HFFc6 (cell line): ENCODE results near the gene CHD9NB. TPM values are rescaled to one million over a fixed set of nuclear protein-coding genes. Genes with fewer than 3 reads are reported as not detected.
"Not testable (repeated sequence)": the region's sequence is repeated elsewhere in the genome, so short reads cannot be mapped to it uniquely, and the experiment has no call there.

ENCODE experiments used
- DNase-seq: peaks from one replicate; pipeline ENCODE4 v3.0.0-alpha.2; 2018
- H3K27ac Mint-ChIP-seq: 2 replicates; pipeline ENCODE4 v1.8.0; 2020; ENCODE audit warnings: mild to moderate bottlenecking, mixed read lengths
- H3K27me3 Mint-ChIP-seq: 2 replicates; pipeline ENCODE4 v1.8.0; 2021; ENCODE audit warnings: mild to moderate bottlenecking, moderate library complexity, mixed read lengths; ENCODE audit not compliant: insufficient read depth
- H3K36me3 Mint-ChIP-seq: 2 replicates; pipeline ENCODE4 v1.8.0; 2021; ENCODE audit warnings: low read depth, mixed read lengths
- H3K4me1 Mint-ChIP-seq: 2 replicates; pipeline ENCODE4 v1.8.0; 2020; ENCODE audit warnings: low read depth, mixed read lengths
- H3K4me3 Mint-ChIP-seq: 2 replicates; pipeline ENCODE4 v1.8.0; 2020; ENCODE audit warnings: mild to moderate bottlenecking, moderate library complexity, mixed read lengths
- H3K9me3 Mint-ChIP-seq: 2 replicates; pipeline ENCODE4 v1.8.0; 2020; ENCODE audit warnings: mild to moderate bottlenecking, mixed read lengths
- total RNA-seq, 6 experiments: library from RNA; stranded (reverse); fragmentation: NEBNext Ultra II Directional; extraction: Animal tissue kit (Norgen Biotek cat#: 25700); gene quantifications; 2 replicates in 1 of 6; 3 replicates in 5 of 6; pipeline ENCODE4 v1.2.3, GENCODE V29; 2021
- TF ChIP-seq, protein P1 (sequence below): fragments of 200-600 bp; sonication (generic); IDR thresholded peaks from 2 replicates; pipeline ENCODE4 v1.5.0; 2021; ENCODE audit warnings: antibody characterized with exemption, mild to moderate bottlenecking

CHD9NB gene
- total RNA-seq, 6 experiments from 2014 or later, result 2.1 to 4.0 (median 3.1) TPM

DNA sequence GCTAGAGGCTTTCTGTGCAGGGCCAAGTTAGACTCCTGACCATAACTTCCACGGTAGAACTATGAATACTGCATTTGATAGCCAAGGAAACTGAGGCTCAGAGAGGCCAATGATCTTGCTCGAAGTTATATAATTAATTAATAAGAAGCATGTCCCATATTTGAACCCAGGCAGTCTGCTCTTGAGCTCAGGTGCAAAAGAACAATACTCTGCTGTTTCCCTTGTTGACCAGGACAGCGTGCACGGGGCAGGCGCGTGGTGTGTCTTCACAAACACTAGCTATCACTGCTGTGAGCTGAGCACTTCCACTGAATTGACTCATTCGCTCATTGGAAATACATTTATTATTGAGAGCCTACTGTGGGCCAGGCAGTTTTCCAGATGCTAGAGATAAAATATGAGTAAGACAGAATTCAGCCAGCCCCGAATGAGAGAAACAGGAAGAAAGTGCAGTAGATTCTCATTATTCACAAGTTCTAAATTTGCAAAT lies 3.7 kb upstream of the CHD9NB start:
- Mint-ChIP-seq H3K36me3 (peaks cover 6% of the 10 kb centered on the region), H3K4me3 (peak overlapping the region; percentile 92)
- DNase-seq, result peak; percentile 59

DNA sequence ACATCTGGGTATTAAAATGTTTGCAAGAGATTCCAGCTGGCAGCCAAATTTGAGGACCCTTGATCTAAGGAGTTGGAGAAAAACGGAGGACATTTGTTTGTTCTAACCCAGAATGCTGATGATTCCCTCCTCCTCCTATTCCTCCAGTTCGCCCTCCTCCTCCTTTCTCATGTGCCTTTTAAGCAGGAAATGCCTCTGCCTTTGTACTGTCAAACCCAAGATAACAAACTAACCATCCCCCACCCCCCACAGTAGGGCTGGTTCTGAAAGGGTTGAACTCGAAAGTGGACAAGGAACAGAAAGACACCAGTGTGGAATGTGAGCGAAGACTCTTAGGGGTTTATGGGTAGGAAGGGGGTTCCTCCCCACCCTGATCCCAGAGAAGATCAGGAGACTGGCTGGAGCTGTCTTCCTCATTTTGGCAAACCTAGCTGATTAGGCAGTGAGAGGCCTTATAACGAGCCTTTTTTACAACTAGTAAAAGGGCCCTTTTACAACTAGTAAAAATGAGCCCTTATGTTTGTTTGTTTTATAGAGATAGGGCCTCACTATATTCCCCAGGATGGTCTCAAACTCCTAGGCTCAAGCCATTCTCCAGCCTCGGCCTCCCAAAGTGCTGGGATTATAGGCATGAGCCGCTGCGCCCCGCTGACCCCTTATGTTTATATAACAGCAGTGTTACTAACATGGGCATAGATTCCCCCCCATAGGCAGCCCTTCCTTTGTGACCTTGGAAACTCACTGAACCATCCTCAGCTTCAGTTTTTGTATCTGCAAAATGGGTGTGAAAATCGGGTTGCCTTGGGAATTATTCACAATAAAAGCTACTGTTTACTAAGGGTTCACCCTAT lies 3.1 kb upstream of the CHD9NB start:
- Mint-ChIP-seq H3K27me3 (no peaks in the 10 kb centered on the region; the same call in 1 of the 2 replicates), H3K36me3 (peaks cover 6% of the 10 kb centered on the region), H3K27ac (peak overlapping the region; percentile 93), H3K4me3 (peak overlapping the region; percentile 92), H3K4me1 (peaks cover 57% of the 10 kb centered on the region), H3K9me3 (no peaks in the 10 kb centered on the region)
- TF ChIP-seq, protein P1, sequence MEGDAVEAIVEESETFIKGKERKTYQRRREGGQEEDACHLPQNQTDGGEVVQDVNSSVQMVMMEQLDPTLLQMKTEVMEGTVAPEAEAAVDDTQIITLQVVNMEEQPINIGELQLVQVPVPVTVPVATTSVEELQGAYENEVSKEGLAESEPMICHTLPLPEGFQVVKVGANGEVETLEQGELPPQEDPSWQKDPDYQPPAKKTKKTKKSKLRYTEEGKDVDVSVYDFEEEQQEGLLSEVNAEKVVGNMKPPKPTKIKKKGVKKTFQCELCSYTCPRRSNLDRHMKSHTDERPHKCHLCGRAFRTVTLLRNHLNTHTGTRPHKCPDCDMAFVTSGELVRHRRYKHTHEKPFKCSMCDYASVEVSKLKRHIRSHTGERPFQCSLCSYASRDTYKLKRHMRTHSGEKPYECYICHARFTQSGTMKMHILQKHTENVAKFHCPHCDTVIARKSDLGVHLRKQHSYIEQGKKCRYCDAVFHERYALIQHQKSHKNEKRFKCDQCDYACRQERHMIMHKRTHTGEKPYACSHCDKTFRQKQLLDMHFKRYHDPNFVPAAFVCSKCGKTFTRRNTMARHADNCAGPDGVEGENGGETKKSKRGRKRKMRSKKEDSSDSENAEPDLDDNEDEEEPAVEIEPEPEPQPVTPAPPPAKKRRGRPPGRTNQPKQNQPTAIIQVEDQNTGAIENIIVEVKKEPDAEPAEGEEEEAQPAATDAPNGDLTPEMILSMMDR, result no peak
- DNase-seq, result peak; percentile 69

More for the DNA sequence above, 3.7 kb upstream of the CHD9NB start:
- no peaks in the 10 kb centered on the region; the same call in 1 of the 2 replicates for H3K27me3 Mint-ChIP-seq
- TF ChIP-seq, protein P1, result no peak
- peaks cover 57% of the 10 kb centered on the region for H3K4me1 Mint-ChIP-seq
- H3K27ac Mint-ChIP-seq, result peak overlapping the region; percentile 93
- H3K9me3 Mint-ChIP-seq, result no peaks in the 10 kb centered on the region

DNA sequence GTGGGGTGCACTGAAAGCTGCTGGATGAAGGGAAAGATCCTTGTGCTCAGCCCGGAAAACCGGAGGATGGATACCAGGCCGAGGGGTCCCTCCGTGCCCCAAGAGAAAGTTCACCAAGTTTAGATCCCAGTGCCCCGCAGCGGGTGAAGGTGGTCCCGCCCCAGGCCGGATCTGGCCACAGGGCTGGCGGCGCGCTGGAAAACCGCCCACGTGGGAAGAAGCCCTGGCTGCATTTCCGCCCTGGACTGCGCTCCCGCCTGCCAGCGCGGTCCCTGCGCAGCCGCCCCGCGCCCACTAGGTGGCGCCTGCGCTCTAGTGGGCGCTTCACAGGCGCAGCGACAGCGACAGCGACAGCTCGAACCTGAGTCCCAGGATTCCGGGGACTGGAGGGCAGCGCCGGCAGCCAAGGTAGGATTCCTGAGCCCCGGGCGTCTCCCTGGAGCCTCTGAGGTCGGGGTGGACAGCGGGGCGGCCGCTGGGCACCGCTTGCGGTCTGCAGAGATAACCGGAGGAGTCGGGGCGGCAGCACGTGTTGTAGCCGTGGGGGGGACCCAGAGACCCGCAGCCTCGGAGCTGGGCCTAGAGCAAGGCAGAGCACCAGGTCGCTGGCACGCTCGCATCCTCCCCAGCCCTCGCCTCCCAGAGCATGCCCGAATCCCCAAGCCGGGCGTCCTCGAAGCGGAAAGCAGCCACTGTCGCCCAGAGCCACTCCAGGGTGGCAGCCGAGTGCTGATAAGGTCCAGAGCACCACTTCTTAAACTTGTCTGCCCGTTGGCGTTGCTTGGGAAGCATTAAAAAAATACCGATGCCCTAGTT lies 2.2 kb upstream of the CHD9NB start, which contains the start of gene CHD9:
Gene CHD9 (plus strand): TSS at position 322 of the 816 bp plus-strand sequence. CDS start 101,099 bp downstream, outside the sequence.
- H3K27ac Mint-ChIP-seq, result peak within 1 kb of the TSS; percentile 93
- H3K27me3 Mint-ChIP-seq, result no peaks in the 10 kb centered on the region; the same call in 1 of the 2 replicates
- TF ChIP-seq, protein P1, result peak; percentile 100
- H3K4me3 Mint-ChIP-seq, result peak within 1 kb of the TSS; percentile 92
- H3K9me3 Mint-ChIP-seq, result no peaks in the 10 kb centered on the region
- peaks cover 57% of the 10 kb centered on the region for H3K4me1 Mint-ChIP-seq
- peaks cover 6% of the 10 kb centered on the region for H3K36me3 Mint-ChIP-seq
- peak; percentile 72 for DNase-seq

- peak overlapping the region; percentile 93 for H3K27ac Mint-ChIP-seq
Measured at GRCh38 chr16:53053967-53054669, 1.4 kb upstream of the CHD9NB start.

DNA sequence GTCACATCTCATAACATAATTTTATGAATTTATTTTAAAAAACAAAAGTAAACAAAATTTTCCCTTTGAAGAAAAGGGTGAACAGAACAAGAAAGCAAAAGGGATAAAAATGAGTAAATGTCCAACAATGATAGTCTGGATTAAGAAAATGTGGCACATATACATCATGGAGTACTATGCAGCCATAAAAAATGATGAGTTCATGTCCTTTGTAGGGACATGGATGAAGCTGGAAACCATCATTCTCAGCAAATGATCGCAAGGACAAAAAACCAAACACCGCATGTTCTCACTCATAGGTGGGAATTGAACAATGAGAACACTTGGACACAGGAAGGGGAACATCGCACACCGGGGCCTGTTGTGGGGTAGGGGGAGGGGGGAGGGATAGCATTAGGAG lies 1.4 kb downstream of the CHD9NB start:
- H3K4me3 Mint-ChIP-seq, H3K27me3 Mint-ChIP-seq, H3K9me3 Mint-ChIP-seq, DNase-seq, H3K27ac Mint-ChIP-seq: not testable (repeated sequence)
- Mint-ChIP-seq H3K36me3 (peaks cover 12% of the 10 kb centered on the region), H3K4me1 (peaks cover 37% of the 10 kb centered on the region)

More at GRCh38 chr16:53053967-53054669, 1.4 kb upstream of the CHD9NB start:
- H3K4me1 Mint-ChIP-seq, result peaks cover 57% of the 10 kb centered on the region
- H3K36me3 Mint-ChIP-seq, result peaks cover 6% of the 10 kb centered on the region
- TF ChIP-seq, protein P1, result no peak
- peak overlapping the region; percentile 92 for H3K4me3 Mint-ChIP-seq
- DNase-seq, result no peak
- no peaks in the 10 kb centered on the region for H3K9me3 Mint-ChIP-seq
- H3K27me3 Mint-ChIP-seq, result no peaks in the 10 kb centered on the region; the same call in 1 of the 2 replicates
